HL-60/S4 treated with phorbol 12-myristate 13-acetate at 8.2 ng/mL for 4 days and 3 days (cell line): ENCODE results near the gene RAD51B.
"Not testable (repeated sequence)": the region's sequence is repeated elsewhere in the genome, so short reads cannot be mapped to it uniquely, and the experiment has no call there.

Experiments
- in situ Hi-C: fragments of 300-500 bp; cut with MboI; formaldehyde crosslinking; loops from 2 replicates; pipeline ENCODE4 v1.15.0; 2022; ENCODE audit warnings: low sequenced_read_pairs

Gene RAD51B

DNA sequence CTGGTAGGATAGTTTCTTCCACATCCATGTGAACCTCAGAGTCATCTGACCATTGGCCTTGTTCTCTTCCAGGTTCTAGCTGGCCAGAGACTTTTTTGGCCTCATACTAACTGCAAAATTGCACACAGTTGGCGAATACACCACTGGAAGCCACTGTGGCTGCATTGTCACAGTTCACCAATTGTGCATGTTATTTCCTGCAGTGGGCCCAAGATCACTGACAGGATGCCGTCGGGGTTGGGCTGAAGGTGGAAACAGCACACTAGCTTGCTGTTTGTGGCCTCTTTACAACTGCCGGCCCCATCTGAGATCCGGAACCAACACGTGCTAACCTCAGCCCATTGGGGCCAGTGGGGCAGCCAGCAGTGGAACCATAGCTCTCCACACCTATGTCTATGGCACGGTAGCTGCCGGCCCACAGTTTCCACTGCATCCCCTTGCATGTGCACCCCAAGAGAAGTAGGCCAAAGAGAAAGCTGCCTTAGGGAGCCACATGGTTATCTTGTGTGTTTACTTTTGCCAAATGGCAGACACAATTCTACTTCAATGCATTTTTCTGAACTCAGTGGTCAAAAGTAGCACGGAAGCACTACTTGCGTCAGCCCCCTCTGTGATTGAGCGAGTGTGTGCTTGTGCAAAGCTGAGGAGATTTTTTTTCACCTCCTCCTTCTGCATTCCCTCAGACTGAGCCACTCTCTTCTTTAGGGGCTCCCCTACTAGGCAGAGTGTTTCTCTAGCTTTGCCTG lies 464.0 kb downstream of the RAD51B start:
- in situ Hi-C loops, result no loop called here

GRCh38 chr14:68284333-68284732 lies 464.8 kb downstream of the RAD51B start:
- in situ Hi-C loops, result no loop called here

- in situ Hi-C loops, result no loop called here
These were observed 465.3 kb downstream of the RAD51B start for GRCh38 chr14:68284834-68285233.

- in situ Hi-C loops, result no loop called here
These were observed 466.0 kb downstream of the RAD51B start for GRCh38 chr14:68285421-68286179.

DNA sequence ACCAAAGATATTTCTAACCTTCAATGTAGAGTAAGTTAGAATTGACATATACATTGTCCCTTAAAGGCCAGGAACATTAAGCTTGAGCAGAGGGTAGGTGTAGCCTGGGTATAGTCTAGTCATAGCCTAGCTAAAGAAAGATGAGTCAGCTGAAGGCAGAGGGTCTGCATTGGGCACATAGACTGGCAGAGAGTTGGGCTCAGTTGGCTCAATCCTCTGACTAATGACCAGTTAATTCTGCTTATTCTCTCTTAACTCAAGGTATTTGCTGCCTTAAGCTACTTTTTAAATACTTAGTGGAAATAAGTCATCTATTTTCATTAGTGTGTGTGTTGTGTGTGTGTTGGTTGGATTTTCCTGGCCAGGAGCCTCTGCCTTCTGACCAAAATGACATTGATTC lies 467.1 kb downstream of the RAD51B start:
- in situ Hi-C loops, result no loop called here

DNA sequence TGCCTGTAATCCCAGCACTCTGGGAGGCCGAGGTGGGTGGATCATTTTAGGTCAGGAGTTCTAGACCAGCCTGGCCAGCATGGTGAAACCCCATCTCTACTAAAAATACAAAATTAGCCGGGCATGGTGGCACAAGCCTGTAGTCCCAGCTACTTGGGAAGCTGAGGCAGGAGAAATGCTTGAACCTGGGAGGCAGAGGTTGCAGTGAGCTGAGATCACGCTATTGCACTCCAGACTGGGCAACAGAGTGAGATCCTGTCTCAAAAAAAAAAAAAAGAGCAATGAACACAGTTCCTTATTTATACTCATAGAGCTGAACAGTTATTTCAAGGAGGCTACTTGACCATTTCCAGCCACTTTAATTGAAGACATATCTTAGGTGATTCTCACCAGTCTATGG lies 469.9 kb downstream of the RAD51B start:
- in situ Hi-C loops, result not testable (repeated sequence)

DNA sequence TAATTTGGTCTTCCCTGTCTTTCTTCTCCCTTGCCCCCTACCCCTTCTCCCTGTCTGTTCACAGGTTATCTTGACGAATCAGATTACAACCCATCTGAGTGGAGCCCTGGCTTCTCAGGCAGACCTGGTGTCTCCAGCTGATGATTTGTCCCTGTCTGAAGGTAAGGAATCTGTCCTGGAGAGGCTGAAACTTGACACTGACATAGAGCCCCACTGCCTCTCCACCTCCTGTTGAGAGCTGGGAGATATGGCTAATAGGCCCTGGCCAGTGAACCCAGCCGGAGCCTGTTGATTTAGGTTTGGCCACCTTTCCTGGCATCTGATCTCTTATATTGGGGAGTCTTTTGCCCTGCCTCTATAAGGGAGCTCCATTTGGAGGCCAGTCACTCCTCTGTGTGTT lies 472.2 kb downstream of the RAD51B start:
- in situ Hi-C loops, result no loop called here

DNA sequence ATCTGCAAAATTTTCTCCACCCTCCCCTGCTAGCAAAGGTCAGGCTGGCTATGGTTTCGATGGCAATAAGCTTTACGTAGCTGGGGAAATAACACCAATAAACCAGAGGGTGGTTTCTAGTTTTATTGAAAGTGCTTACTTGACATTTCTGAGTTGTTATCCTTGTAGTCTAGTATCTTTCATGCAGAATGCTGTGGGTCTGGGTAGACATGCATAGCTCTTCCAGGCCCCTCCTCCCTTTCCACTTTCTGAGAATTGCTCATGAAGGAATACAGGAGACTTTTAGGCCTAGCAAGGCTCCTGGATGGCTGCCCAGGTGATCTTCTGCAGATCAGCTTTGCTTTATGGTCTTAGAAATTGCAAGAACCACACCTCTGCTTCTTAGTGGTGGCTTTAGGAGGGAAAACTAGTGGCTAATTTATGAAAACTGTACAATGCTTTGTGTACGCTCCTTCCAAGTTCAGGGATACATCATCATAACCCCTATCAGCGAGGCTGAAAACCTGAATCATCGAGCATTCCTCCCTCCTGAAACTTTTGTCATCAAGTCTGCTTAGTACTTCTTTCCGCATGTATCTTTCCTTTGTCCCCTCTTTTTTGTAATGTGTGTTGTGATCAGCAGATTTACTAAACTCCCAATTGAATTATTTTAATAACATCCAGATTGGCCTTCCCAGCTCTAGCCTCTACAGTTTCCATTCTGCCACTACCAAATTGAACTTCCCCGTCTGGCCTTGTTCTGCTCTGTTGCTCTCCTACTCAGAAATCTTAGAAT lies 473.0 kb downstream of the RAD51B start:
- in situ Hi-C loops, result no loop called here

DNA sequence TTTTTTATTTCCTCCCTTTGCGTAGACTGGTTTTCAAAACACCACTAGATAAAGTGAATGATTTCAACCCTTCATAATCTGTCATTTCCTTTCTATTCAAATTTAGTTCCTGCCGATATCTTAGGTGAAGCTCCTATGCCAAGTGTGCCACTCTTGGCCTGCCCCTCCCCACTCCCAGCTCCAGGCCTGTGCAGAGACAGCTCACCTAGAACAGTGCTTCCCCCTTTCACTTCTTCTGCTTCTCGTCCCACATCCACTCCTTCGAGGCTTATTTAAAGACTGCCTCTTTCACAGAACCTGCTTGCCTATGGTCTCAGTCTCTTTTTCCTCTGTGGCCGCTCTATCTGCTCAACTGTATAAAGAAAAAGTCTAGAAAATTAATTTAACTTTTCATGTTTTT lies 473.8 kb downstream of the RAD51B start:
- in situ Hi-C loops, result no loop called here

GRCh38 chr14:68295316-68295816 lies 475.8 kb downstream of the RAD51B start:
- in situ Hi-C loops, result no loop called here

DNA sequence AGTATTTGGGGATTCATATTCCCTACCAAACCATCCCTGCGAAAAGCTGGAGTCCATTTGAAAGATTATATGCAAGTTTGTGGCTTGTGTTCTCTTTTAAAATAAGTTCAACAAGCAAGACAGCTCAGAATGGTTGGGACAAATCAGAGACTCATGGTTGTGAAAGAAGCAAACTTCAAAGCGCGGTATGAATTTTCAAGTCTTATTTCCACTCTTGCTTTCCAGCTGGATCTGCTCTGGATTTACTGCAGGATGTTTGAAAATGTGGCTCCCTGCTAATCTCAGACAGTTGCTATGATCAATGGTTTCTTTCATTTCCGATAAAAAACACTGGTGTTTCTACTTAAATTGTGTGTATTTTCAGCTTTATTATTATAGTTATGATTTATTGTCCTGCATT lies 477.5 kb downstream of the RAD51B start:
- in situ Hi-C loops, result no loop called here

DNA sequence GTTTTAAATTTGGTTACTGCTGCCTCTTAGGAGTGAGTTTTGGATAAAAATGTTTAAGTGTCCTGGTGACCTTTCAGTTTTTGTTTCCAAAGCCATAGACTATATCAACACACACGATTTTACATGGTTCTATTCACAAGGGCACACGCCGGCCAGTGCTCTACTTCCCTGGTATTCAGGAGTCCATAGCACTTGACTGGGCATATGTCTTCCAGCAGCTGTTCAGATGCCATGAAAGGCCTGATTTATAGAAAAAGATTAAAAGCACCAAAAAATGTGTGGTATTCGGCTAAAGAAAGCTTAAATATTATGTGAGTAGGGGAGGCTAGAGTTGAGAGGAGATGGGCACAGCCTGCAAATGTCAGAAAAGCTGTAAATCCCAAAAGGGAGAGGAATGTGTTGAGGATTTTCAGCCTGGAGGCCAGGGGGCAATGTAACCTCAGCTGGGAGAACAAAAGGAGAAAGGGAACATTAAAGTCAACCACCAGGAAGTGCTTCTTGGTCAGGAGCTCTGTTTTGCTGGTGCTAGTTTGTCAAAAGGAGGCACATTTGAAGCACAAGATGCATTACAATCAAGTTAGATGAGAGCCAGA lies 478.4 kb downstream of the RAD51B start:
- in situ Hi-C loops, result no loop called here

- in situ Hi-C loops, result no loop called here
These were observed 481.0 kb downstream of the RAD51B start for GRCh38 chr14:68300608-68301007.

- in situ Hi-C loops, result no loop called here
These were observed 481.6 kb downstream of the RAD51B start for GRCh38 chr14:68301219-68301618.

GRCh38 chr14:68302938-68303337 lies 483.4 kb downstream of the RAD51B start:
- in situ Hi-C loops, result not testable (repeated sequence)

DNA sequence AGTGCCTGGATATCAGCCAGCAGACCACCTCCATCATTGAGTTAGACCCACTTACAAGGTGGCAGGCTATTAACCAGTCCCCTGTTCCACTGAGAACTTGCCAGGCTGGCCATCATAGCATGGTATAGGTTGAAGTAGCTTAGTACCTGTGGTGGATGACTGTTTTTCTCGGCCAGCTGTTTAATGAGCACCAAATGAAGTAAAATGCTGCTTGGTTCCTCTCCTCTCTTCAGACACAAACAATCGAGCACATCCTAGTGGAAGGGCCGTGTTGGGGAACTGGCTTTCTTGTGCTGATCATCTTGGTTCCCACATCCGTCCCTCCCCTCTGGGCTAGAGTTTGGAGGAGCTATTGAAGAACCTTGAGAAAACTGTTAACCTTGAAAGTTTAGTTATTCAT lies 486.2 kb downstream of the RAD51B start:
- in situ Hi-C loops, result no loop called here

GRCh38 chr14:68306265-68306933 lies 486.8 kb downstream of the RAD51B start:
- in situ Hi-C loops, result no loop called here

GRCh38 chr14:68306934-68307789 lies 487.6 kb downstream of the RAD51B start:
- in situ Hi-C loops, result no loop called here

- in situ Hi-C loops, result no loop called here
These were observed 488.2 kb downstream of the RAD51B start for GRCh38 chr14:68307790-68308168.
